GM12872 (cell line): ENCODE results near the gene TREML2.

Experiments
- CTCF ChIP-seq: IDR thresholded peaks from 3 replicates; pipeline ENCODE4 v1.5.1; 2011; ENCODE audit warnings: low read depth, mild to moderate bottlenecking, low read length, moderate library complexity; ENCODE audit not compliant: insufficient read depth

Gene TREML2

GRCh38 chr6:41153992-41154625 lies 46.8 kb downstream of the TREML2 start, which contains the start of gene TREML1:
Gene TREML1, minus strand, starts transcription at chr6:41154347. Its CDS starts 59 bp downstream, at chr6:41154288.
- no peak for TF ChIP-seq CTCF

GRCh38 chr6:41153451-41153850 lies 47.5 kb downstream of the TREML2 start:
- TF ChIP-seq CTCF = no peak

GRCh38 chr6:41150671-41151070 lies 50.3 kb downstream of the TREML2 start:
- TF ChIP-seq CTCF = no peak

- no peak for TF ChIP-seq CTCF
Measured at GRCh38 chr6:41147917-41148316, 53.0 kb downstream of the TREML2 start.
